HL-60 (cell line): ENCODE measurements around the gene FTHL17.

Experiments used
- DNase-seq, 2 experiments: peaks; one replicate each; pipeline ENCODE4 v3.0.0-alpha.2; 2010 to 2020; ENCODE audit warnings: low read depth in 1 of 2, low spot score in 1 of 2
- H3K27ac ChIP-seq: fragments of 250-450 bp; sonication (Bioruptor Pico); replicated peaks from 2 replicates; pipeline ENCODE4 v1.5.1; 2020; ENCODE audit warnings: mild to moderate bottlenecking, moderate library complexity
- H3K27me3 ChIP-seq: fragments of 250-450 bp; sonication (Bioruptor Pico); 2 replicates; pipeline ENCODE4 v1.5.1; 2021; ENCODE audit warnings: mild to moderate bottlenecking, moderate library complexity; ENCODE audit not compliant: insufficient read depth, poor library complexity, severe bottlenecking
- H3K4me3 ChIP-seq: replicated peaks from 2 replicates; pipeline ENCODE4 v1.5.1; 2011; ENCODE audit warnings: mild to moderate bottlenecking, control low read depth, low read length; ENCODE audit not compliant: insufficient read depth
- CTCF ChIP-seq: IDR thresholded peaks from one replicate; pipeline ENCODE4 v1.5.1; 2011; ENCODE audit warnings: low read length, control low read depth, inconsistent platforms; ENCODE audit not compliant: insufficient read depth
- GABPA ChIP-seq: IDR thresholded peaks from 2 replicates; pipeline ENCODE4 v1.6.1; 2012; ENCODE audit warnings: low read depth
- POLR2AphosphoS5 ChIP-seq: IDR thresholded peaks from 2 replicates; pipeline ENCODE4 v1.6.1; 2012; ENCODE audit warnings: low read depth
- REST ChIP-seq: IDR thresholded peaks from 2 replicates; pipeline ENCODE4 v1.6.1; 2012; ENCODE audit warnings: low read depth; ENCODE audit not compliant: insufficient replicate concordance
- SPI1 ChIP-seq: IDR thresholded peaks from 2 replicates; pipeline ENCODE4 v1.6.1; 2012; ENCODE audit warnings: low read depth, mild to moderate bottlenecking, borderline replicate concordance

The FTHL17 gene

GRCh38 chrX:31058284-31058683 lies 13.6 kb downstream of the FTHL17 start:
- Histone ChIP-seq H3K27ac (no peak overlapping the region), H3K4me3 (no peak overlapping the region), H3K27me3 (no peaks in the 10 kb centered on the region)
- TF ChIP-seq SPI1: no peak
- no peak for TF ChIP-seq CTCF
- no peak for TF ChIP-seq REST
- no peak for TF ChIP-seq POLR2AphosphoS5
- TF ChIP-seq GABPA: no peak
- DNase-seq: no peak

DNA sequence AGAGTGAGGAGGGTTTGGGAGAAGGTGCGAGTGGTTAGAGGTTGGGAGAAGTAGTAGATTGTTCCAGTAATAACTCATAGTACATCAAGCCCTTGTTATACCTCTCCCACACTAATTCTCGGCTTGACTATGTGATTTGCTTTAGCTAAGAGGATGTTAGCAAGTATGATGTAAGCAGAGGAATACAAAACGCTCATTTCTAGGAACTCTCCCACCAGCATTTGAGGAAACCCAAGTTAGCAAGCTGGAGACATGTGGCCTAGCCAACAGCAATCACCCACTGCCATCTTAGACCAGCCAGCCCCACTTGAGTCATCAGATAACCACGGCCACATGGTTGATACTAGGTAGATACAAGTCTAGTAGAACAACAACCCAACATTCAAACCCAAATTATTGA lies 14.2 kb downstream of the FTHL17 start:
- Histone ChIP-seq H3K27ac (no peak overlapping the region), H3K27me3 (no peaks in the 10 kb centered on the region), H3K4me3 (no peak overlapping the region)
- DNase-seq: no peak
- TF ChIP-seq GABPA (no peak), CTCF (no peak), POLR2AphosphoS5 (no peak), REST (no peak), SPI1 (no peak)

- no peak for DNase-seq
- TF ChIP-seq GABPA (no peak), POLR2AphosphoS5 (no peak), SPI1 (no peak), REST (no peak), CTCF (no peak)
- Histone ChIP-seq H3K4me3 (no peak overlapping the region), H3K27me3 (no peaks in the 10 kb centered on the region), H3K27ac (no peak overlapping the region)
Observed at GRCh38 chrX:31057291-31057690, 14.6 kb downstream of the FTHL17 start.
